NT2/D1 (cell line): ENCODE results near the gene UBE2N.

Source experiments
- SUZ12 ChIP-seq: IDR thresholded peaks from 2 replicates; pipeline ENCODE4 v1.6.1; 2011; ENCODE audit not compliant: insufficient read length, insufficient read depth; ENCODE audit errors: extremely low read depth
- ZNF274 ChIP-seq: IDR thresholded peaks from 2 replicates; pipeline ENCODE4 v1.6.1; 2011; ENCODE audit warnings: mild to moderate bottlenecking, low read depth, low read length

DNA sequence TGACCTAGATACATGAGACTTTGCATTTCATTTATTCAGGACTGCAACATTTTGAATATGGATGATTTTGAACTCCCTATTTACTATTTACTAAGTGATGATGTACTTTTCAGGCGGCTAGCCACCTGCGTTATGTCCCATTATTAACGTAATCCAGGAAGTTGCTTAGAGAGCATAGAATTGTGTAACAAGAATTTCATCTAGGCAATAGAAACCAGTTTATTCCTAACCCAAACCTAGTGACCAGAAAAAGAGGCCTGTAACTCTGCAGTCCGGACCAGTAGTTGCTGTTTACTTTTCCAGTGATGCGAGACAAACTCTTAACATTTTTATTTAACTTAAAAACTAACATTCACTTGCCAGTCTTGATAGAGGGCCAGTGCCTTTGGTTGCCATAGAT is 51.7 kb downstream of the UBE2N start:
- TF ChIP-seq ZNF274, result no peak
- TF ChIP-seq SUZ12, result no peak
